HEK293 (cell line): ENCODE data around the gene LAPTM4A.

Source experiments
- CTCF ChIA-PET: fragments of 350-600 bp; formaldehyde crosslinking; extraction: SDS; loops from one replicate; lab custom pipeline; 2021; ENCODE audit warnings: antibody characterized with exemption; lab: Yijun Ruan, JAX
- POLR2A ChIA-PET: fragments of 300-600 bp; formaldehyde crosslinking; extraction: SDS; loops from one replicate; lab custom pipeline; 2020; ENCODE audit warnings: antibody characterized with exemption, inconsistent platforms; lab: Yijun Ruan, JAX
- H3K27ac ChIP-seq: fragments of 200-500 bp; sonication (Bioruptor generic); 2 replicates; pipeline ENCODE4 v1.5.1; 2014; ENCODE audit warnings: low read depth, low read length, control low read depth, inconsistent platforms; ENCODE audit errors: extremely low read depth
- H3K36me3 ChIP-seq, 2 experiments: fragments of 200-500 bp in 1 of 2; sonication (Bioruptor generic) in 1 of 2; 1 replicate in 1 of 2; 2 replicates in 1 of 2; pipeline ENCODE4 v1.5.1; 2014 to 2017; ENCODE audit warnings: inconsistent platforms in 2 of 2, low read length in 2 of 2; ENCODE audit not compliant: control insufficient read depth in 2 of 2, insufficient read depth in 1 of 2
- H3K4me1 ChIP-seq: fragments of 200-500 bp; sonication (Bioruptor generic); 2 replicates; pipeline ENCODE4 v1.5.1; 2014; ENCODE audit warnings: mild to moderate bottlenecking, low read length, inconsistent platforms; ENCODE audit not compliant: control insufficient read depth, insufficient read depth
- H3K4me3 ChIP-seq: 2 replicates; pipeline ENCODE4 v1.5.1; 2011; ENCODE audit warnings: low read depth, mild to moderate bottlenecking, control low read depth, low read length, moderate library complexity
- H3K9me3 ChIP-seq: fragments of 200-500 bp; sonication (Bioruptor generic); 2 replicates; pipeline ENCODE4 v1.5.1; 2014; ENCODE audit warnings: low read depth, low read length, inconsistent platforms; ENCODE audit not compliant: control insufficient read depth, insufficient read depth
- ATF2 ChIP-seq: fragments of 450-650 bp; formaldehyde crosslinking; IDR thresholded peaks from 2 replicates; pipeline ENCODE4 v1.5.1; 2016; ENCODE audit warnings: missing biosample characterization, missing genetic modification characterization, low read depth
- GLI4 ChIP-seq: fragments of 450-650 bp; formaldehyde crosslinking; IDR thresholded peaks from 2 replicates; pipeline ENCODE4 v1.5.1; 2016; ENCODE audit warnings: missing biosample characterization, missing genetic modification characterization
- HIC1 ChIP-seq: fragments of 450-650 bp; formaldehyde crosslinking; IDR thresholded peaks from 2 replicates; pipeline ENCODE4 v1.5.1; 2016; ENCODE audit warnings: missing biosample characterization, missing genetic modification characterization
- PBX3 ChIP-seq: sonication (generic); formaldehyde crosslinking; IDR thresholded peaks from 2 replicates; pipeline ENCODE4 v1.8.1; 2022; ENCODE audit warnings: mild to moderate bottlenecking, moderate library complexity, missing genetic modification reagents
- PRDM1 ChIP-seq: fragments of 450-650 bp; formaldehyde crosslinking; IDR thresholded peaks from 2 replicates; pipeline ENCODE4; 2016; ENCODE audit warnings: missing biosample characterization, missing genetic modification characterization
- SALL2 ChIP-seq: fragments of 450-650 bp; formaldehyde crosslinking; IDR thresholded peaks from 2 replicates; pipeline ENCODE4 v1.5.0; 2017; ENCODE audit warnings: missing biosample characterization, mild to moderate bottlenecking, missing genetic modification characterization, borderline replicate concordance
- ZBTB1 ChIP-seq: fragments of 450-650 bp; formaldehyde crosslinking; IDR thresholded peaks from 2 replicates; pipeline ENCODE4 v1.5.1; 2016; ENCODE audit warnings: missing biosample characterization, missing genetic modification characterization
- ZNF10 ChIP-seq: fragments of 450-650 bp; formaldehyde crosslinking; IDR thresholded peaks from 2 replicates; pipeline ENCODE4 v1.5.1; 2017; ENCODE audit warnings: missing biosample characterization, missing genetic modification characterization
- ZNF223 ChIP-seq: fragments of 450-650 bp; formaldehyde crosslinking; IDR thresholded peaks from 2 replicates; pipeline ENCODE4 v1.5.1; 2016; ENCODE audit warnings: missing biosample characterization, missing genetic modification characterization
- ZNF521 ChIP-seq: fragments of 450-650 bp; formaldehyde crosslinking; IDR thresholded peaks from 2 replicates; pipeline ENCODE4 v1.5.1; 2017; ENCODE audit warnings: missing biosample characterization, mild to moderate bottlenecking, missing genetic modification characterization
- ZNF529 ChIP-seq: fragments of 450-650 bp; formaldehyde crosslinking; IDR thresholded peaks from 2 replicates; pipeline ENCODE4 v1.5.1; 2017; ENCODE audit warnings: missing genetic modification characterization, missing biosample characterization; ENCODE audit not compliant: insufficient replicate concordance
- ZNF571 ChIP-seq: fragments of 450-650 bp; formaldehyde crosslinking; IDR thresholded peaks from 2 replicates; pipeline ENCODE4 v1.5.0; 2017; ENCODE audit warnings: missing biosample characterization, missing genetic modification characterization
- ZNF596 ChIP-seq: fragments of 450-650 bp; IDR thresholded peaks from 2 replicates; pipeline ENCODE4 v1.5.0; 2018; ENCODE audit warnings: missing biosample characterization, mild to moderate bottlenecking, missing genetic modification characterization, moderate library complexity
- ZNF645 ChIP-seq: fragments of 450-650 bp; formaldehyde crosslinking; IDR thresholded peaks from 2 replicates; pipeline ENCODE4; 2016; ENCODE audit warnings: missing biosample characterization, missing genetic modification characterization
- ZNF677 ChIP-seq: fragments of 450-650 bp; IDR thresholded peaks from 2 replicates; pipeline ENCODE4 v1.5.0; 2018; ENCODE audit warnings: missing biosample characterization, mild to moderate bottlenecking, missing genetic modification characterization, moderate library complexity
- ZNF692 ChIP-seq: fragments of 450-650 bp; formaldehyde crosslinking; IDR thresholded peaks from 2 replicates; pipeline ENCODE4 v1.5.1; 2016; ENCODE audit warnings: missing biosample characterization, missing genetic modification characterization
- ZNF837 ChIP-seq: fragments of 450-650 bp; formaldehyde crosslinking; IDR thresholded peaks from 2 replicates; pipeline ENCODE4 v1.5.1; 2016; ENCODE audit warnings: missing biosample characterization, missing genetic modification characterization

The LAPTM4A gene

GRCh38 chr2:20057268-20057667 is 5.8 kb upstream of the LAPTM4A start (continued):
- TF ChIP-seq ZNF837 (tag by site-specific recombination) (no peak), ZNF645 (tag by site-specific recombination) (no peak), ZNF529 (tag by site-specific recombination) (no peak)

- POLR2A ChIA-PET: no interaction called here
- CTCF ChIA-PET: interaction anchor here (0.6 to 1.4 kb wide), 6 partner anchors 39 to 839 kb away, joined by 3 to 8 read pairs (median 4); no protein-coding TSS in a partner anchor
- no peak for TF ChIP-seq PRDM1 (tag by site-specific recombination)
- no peak for TF ChIP-seq ZNF677 (tag by site-specific recombination)
- TF ChIP-seq ZNF692 (tag by site-specific recombination): no peak
- TF ChIP-seq GLI4 (tag by site-specific recombination): no peak
- TF ChIP-seq ZNF10 (tag by site-specific recombination): no peak
- no peak for TF ChIP-seq ZNF521 (tag by site-specific recombination)
- TF ChIP-seq ZNF596 (tag by site-specific recombination): no peak
- TF ChIP-seq ATF2 (tag by site-specific recombination): no peak
- TF ChIP-seq PBX3 (CRISPR knock-in tag): no peak
- TF ChIP-seq ZNF571 (tag by site-specific recombination): no peak
- TF ChIP-seq ZBTB1 (tag by site-specific recombination): no peak
- no peak for TF ChIP-seq SALL2 (tag by site-specific recombination)
- TF ChIP-seq ZNF223: no peak
- TF ChIP-seq HIC1 (tag by site-specific recombination): no peak
These were observed 3.5 kb upstream of the LAPTM4A start for GRCh38 chr2:20054931-20055330.

More at GRCh38 chr2:20054931-20055330, 3.5 kb upstream of the LAPTM4A start:
- H3K4me3 ChIP-seq: no peak overlapping the region
- no peaks in the 10 kb centered on the region for H3K36me3 ChIP-seq
- no peak overlapping the region for H3K27ac ChIP-seq
- H3K9me3 ChIP-seq: no peaks in the 10 kb centered on the region
- H3K4me1 ChIP-seq: no peaks in the 10 kb centered on the region; the same call in 1 of the 2 replicates
